ENCODE data around the gene KLRG1.
A peak's percentile ranks its signal among the peaks of the same experiment; 100 is the strongest.

KLRG1 gene

DNA sequence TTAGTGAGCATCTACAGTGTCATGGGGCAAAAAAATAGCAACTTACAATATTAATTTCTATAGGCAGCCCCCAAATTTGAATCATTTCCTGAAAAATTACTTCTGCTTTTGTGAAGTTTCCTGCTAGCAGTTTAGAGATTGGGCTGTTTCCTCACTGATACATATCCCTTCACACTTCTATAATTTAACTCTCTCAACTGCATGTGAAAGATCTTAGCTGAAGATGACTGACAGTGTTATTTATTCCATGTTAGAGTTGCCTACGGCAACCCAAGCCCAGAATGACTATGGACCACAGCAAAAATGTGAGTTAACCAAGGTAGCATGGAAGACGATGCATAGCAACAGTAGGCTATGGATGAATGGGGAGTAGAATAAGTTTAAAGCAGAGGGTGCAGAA, at the start of gene KLRG1:
TSS of gene KLRG1 (plus strand) at position 134 of the 400 bp plus-strand sequence. CDS start at position 224, 90 bp downstream.
- DNase-seq, result no peak

- DNase-seq, result no peak
Observed at GRCh38 chr12:8941691-8942478, 47.5 kb upstream of the KLRG1 start.

- DNase-seq, result no peak
Observed at GRCh38 chr12:8943565-8944186, 45.7 kb upstream of the KLRG1 start.

DNA sequence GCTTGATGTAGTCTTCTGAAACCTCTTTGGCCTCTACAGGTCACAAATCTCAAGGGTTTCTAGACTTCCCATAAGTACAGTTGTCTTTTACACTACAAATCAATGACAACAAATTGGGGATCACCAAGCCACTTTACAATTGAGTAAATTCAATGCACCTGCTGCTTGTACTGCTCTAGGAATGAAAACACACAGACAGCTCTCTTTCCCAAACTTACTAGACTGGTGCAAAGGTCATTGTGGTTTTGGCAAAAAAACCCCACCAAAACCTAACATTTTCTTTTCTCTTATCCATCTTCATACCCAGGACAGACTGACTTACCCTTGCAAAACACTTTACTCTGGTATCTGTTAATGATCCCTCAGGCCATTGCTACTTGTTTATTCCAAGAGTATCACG, 42.6 kb upstream of the KLRG1 start:
- no peak for DNase-seq

- DNase-seq, result no peak
Observed at GRCh38 chr12:8947737-8948136, 41.6 kb upstream of the KLRG1 start.

- DNase-seq, result no peak
Observed at GRCh38 chr12:8948701-8949341, 40.5 kb upstream of the KLRG1 start.

DNA sequence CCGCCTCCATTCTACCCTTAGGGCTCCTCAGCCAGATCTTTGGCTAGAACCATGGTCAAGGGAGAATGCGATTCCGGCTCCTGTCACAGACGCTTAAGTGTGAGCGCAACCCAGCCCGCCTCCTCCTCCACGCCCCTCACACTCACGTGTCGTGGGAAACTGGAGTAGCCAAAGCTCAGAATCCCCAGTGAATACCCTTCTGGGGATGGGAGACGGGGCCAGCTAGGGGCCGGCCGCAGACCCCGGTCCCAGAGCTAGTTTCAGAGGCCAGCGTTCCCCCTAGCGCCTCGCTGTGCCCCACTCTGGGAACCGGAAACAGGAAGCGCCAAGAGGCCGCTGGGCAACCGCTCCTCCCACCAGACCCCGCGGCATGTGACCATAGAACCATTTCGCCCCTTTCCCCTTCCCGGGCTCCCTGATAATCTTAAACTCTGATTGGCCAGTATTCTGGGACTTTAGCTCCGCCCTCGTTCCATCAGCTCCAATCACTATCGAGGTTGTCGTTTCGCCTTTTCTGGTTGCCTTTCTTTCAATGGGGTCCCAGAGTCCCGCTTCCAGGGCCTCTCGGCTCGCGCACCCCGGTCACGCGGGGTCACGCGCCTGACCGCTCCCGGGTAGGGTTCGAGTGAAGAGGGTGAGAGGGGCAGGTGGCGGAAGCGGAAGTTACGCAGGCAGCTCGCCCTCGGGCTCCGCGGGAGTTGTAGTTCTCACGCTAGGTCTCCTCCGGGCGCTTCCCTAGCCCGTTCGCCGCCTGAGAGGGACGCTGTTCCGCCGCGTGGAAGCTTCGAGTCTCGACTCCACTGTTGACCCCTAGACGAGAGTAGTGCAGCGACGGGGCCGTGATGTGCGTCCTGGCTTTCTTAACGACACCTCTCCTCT, 39.8 kb upstream of the KLRG1 start, which contains the start of gene M6PR:
TSS of gene M6PR (minus strand) at position 304 of the 879 bp plus-strand sequence. CDS start 3,241 bp downstream, outside the sequence.
- peak; percentile 98 for DNase-seq

- no peak for DNase-seq
Observed at GRCh38 chr12:8950221-8950527, 39.2 kb upstream of the KLRG1 start.

- DNase-seq, result no peak
Observed at GRCh38 chr12:8950702-8951478, 38.5 kb upstream of the KLRG1 start.

DNA sequence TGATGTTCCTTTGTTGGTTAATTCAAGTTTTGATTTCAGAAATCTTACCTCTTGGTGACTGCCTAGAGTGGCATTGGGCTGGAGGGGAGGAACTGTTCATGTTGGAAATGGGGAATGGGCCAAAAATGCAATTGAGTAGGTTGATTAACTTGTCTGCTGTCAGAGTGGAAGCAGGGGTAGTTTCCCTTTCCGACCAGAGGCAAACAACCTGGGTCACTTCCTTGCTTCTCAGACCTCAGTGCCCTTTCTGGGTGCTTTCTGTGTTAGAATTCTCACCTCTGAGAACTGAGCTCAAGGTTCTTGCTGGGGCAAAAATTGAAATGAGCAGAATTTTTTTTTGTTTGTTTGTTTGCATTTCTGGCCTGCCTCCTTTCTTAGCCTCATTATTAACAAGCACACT, 37.6 kb upstream of the KLRG1 start:
- DNase-seq, result no peak

DNA sequence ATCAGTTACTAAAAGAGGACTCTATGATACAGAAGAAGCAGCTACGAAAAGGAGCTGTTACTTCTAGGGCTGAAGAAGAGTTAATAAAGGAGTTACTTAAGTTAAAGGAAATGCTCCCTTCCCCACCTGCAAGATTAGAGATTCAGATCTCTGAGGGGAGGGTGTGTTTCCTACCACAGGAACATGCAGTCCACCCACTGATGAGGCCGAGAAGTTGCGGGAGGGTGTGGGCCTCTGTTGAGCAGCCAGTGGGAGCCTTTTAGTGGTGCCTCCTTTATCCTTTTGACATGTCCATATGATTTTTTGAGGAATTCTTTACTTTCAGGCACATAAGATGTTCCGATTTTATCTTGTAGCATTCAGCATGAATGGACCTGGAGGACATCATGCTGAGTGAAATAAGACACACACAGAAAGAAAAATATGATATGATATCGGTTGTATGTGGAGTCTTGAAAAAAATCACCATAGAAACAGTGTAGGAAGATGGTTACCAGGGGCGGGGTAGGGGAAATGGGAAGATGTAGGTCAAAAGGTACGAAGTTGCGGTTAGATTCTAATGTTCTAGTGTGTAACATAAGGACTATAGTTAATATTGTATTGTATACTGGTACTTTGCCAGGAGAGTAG, 35.5 kb upstream of the KLRG1 start:
- no peak for DNase-seq

GRCh38 chr12:8956073-8956472, 33.3 kb upstream of the KLRG1 start:
- no peak for DNase-seq

DNA sequence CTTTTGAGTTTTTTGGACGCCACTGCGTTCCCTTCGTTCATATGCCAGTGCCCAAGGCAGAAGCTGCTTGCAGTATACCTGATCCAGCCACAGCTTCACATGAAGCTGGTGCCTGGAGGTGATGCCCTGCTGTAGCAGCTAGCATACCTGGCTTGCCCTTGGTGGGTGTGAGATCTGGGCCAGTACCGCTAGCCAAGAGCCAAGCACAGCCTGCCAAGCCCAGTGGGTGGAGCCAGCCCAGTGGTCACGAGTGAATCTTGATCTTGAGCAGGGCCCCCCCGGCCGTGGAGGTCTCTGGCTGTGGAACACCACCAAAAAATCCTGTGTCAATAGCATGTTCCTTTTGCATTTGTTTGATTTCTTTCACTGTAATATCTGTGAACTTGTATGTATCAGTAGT, 32.6 kb upstream of the KLRG1 start:
- no peak for DNase-seq

DNA sequence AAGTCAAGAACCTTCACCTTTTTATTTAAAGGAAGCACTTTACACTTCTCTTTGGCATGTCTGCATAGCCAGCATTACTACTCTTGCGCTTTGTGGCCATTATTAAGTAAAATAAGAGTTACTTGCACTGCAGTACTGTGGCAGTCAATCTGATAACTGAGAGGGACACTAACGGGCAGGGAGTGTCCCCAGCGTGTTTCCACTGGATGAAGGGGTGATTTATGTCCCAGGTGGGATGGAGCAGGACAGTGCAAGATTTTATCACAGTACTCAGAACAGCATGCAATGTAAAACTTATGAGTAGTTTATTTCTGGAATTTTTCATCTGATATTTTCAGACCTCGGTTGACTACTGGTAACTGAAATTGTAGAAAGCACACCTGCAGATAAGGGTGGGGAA, 31.8 kb upstream of the KLRG1 start:
- no peak for DNase-seq

- DNase-seq, result no peak
Observed at GRCh38 chr12:8958066-8958465, 31.3 kb upstream of the KLRG1 start.

- no peak for DNase-seq
Observed at GRCh38 chr12:8960176-8960575, 29.2 kb upstream of the KLRG1 start.

DNA sequence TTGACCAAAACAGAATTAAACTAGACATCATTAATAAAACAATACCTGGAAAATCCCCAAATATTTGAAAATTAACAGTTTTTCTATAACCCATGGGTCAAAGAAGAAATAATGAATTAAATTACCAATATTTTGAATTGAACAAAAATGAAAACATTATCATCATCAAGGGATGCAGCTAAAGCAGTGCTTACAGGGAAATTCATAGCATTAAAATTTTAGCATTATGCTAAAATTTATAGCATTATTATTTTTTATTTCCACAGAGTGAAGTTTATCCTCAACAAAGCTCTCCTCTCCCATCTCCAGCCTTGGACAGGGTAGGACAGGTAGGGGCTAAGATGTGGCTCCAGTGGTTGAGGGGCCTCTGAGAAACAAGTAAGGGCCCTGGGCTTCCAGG, 20.6 kb upstream of the KLRG1 start:
- no peak for DNase-seq

DNA sequence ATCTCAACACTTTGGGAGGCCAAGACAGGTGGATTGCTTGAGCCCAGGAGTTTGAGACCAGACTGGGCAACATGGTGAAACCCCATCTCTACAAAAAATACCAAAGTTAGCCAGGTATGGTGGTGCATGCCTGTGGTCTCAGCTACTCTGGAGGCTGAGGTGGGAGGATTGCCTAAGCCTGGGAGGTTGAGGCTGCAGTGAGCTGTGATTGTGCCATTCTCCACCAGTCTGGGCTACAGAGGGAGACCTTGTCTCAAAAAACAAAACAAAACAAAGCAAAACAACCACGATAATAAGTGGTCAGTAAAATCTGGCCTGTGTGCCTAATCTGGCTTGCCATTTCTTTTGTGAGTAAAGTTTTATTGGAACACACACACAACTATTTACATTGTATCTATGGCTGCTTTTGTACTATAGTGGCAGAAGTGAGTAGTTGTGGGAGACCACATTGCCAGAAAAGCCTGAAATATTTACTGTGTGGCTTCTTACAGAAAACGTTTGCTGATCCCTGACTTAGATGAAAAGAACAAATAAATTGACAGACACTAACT, 19.4 kb upstream of the KLRG1 start:
- DNase-seq, result no peak

DNA sequence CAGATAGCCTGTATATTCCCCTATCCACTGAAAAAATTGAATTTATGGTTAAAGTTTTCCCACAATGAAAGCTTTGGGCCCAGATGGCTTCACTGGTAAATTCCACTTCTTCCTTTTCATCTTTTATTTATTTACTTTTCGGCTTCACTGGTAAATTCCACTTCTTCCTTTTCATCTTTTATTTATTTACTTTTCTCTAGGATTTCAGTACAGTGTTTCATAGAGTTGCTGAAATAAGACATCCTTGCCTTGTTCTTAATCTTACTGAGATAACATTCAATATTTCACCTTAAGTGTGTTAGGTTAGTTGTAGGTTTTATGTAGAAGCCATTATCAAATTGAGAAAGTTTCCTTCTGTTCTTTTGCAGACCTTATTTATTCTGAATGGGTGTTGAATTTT, 18.9 kb upstream of the KLRG1 start:
- DNase-seq, result no peak

DNA sequence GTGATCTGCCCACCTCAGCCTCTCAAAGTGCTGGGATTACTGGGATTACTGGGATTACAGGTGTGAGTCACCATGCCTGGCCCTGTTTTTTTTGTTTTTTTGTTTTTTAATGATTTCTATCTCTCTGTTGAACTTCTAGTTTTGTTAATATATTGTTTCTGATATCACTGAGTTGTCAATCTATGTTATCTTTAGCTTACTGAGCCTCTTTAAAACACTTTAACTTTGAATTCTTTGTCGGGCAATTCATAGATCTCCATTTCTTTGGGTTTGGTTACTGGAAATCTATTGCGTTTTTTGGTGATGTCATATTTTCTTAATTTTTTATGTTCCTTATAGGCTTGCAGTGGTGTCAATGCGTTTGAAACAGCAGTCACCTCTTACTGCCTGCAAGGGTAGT, 9.2 kb upstream of the KLRG1 start:
- no peak for DNase-seq

- no peak for DNase-seq
Observed at GRCh38 chr12:8985213-8985754, 4.1 kb upstream of the KLRG1 start.

Measured in NCI-H345 (cell line).